Naive thymus-derived CD4-positive, alpha-beta T cell (primary cell): ENCODE measurements around the gene PRDM8. TPM values are rescaled to one million over a fixed set of nuclear protein-coding genes. Genes with fewer than 3 reads are reported as not detected.

Experiments
- ATAC-seq: fragments of 150-1000 bp; cut with Tn5 transposase; 2 replicates; pipeline ENCODE4 v1.10.0; 2021; ENCODE audit warnings: mild to moderate bottlenecking, moderate library complexity
- CTCF ChIA-PET: fragments of 350-600 bp; sonication (Branson Sonifier 250); formaldehyde crosslinking; loops from one replicate; lab custom pipeline; 2021; ENCODE audit warnings: antibody characterized with exemption; lab: Charles Lee
- POLR2A ChIA-PET: fragments of 350-600 bp; sonication (Branson Sonifier 250); formaldehyde crosslinking; loops from one replicate; lab custom pipeline; 2021; ENCODE audit warnings: antibody characterized with exemption, inconsistent platforms; lab: Charles Lee
- DNase-seq, 9 donors: peaks; one replicate each; pipeline versions ENCODE4 v3.0.0 to v3.0.0-alpha.2; 2020 to 2022; ENCODE audit warnings: mixed read lengths in 1 of 9
- H3K27ac ChIP-seq: one replicate; pipeline ENCODE4 v1.7.0; 2013; ENCODE audit warnings: mild to moderate bottlenecking, low read depth, low read length, moderate library complexity
- H3K27me3 ChIP-seq, 2 donors: one replicate each; pipeline ENCODE4 v1.7.0; 2013; ENCODE audit warnings: low read length in 2 of 2, mild to moderate bottlenecking in 2 of 2, moderate library complexity in 2 of 2; ENCODE audit not compliant: control insufficient read depth in 2 of 2, insufficient read depth in 2 of 2
- H3K36me3 ChIP-seq, 3 experiments: 1 replicate in 2 of 3; 2 replicates in 1 of 3; pipeline ENCODE4 v1.7.0; 2013; ENCODE audit warnings: low read length in 3 of 3, mild to moderate bottlenecking in 3 of 3, moderate library complexity in 1 of 3; ENCODE audit not compliant: insufficient read depth in 3 of 3, control insufficient read depth in 2 of 3
- H3K4me1 ChIP-seq, 2 donors: one replicate each; pipeline ENCODE4 v1.7.0; 2013; ENCODE audit warnings: low read length in 2 of 2, mild to moderate bottlenecking in 2 of 2, moderate library complexity in 1 of 2; ENCODE audit not compliant: control insufficient read depth in 2 of 2, insufficient read depth in 2 of 2
- H3K4me3 ChIP-seq: 2 replicates; pipeline ENCODE4 v1.7.0; 2013; ENCODE audit warnings: mild to moderate bottlenecking, low read length
- H3K9me3 ChIP-seq, 3 experiments: 1 replicate in 2 of 3; 2 replicates in 1 of 3; pipeline ENCODE4 v1.7.0; 2013; ENCODE audit warnings: low read length in 3 of 3; ENCODE audit not compliant: control insufficient read depth in 2 of 3
- H3K27ac Mint-ChIP-seq, 9 donors: one replicate each; pipeline ENCODE4 v1.8.0; 2020 to 2022; ENCODE audit warnings: mixed read lengths in 9 of 9, mild to moderate bottlenecking in 8 of 9, moderate library complexity in 5 of 9, inconsistent platforms in 2 of 9
- H3K27me3 Mint-ChIP-seq, 5 donors: one replicate each; pipeline ENCODE4 v1.8.0; 2021 to 2022; ENCODE audit warnings: mixed read lengths in 5 of 5, mild to moderate bottlenecking in 1 of 5
- H3K36me3 Mint-ChIP-seq, 5 donors: one replicate each; pipeline ENCODE4 v1.8.0; 2020 to 2022; ENCODE audit warnings: mixed read lengths in 5 of 5, mild to moderate bottlenecking in 3 of 5, inconsistent platforms in 1 of 5
- H3K4me1 Mint-ChIP-seq, 7 donors: one replicate each; pipeline ENCODE4 v1.8.0; 2020 to 2022; ENCODE audit warnings: mixed read lengths in 7 of 7, mild to moderate bottlenecking in 3 of 7, inconsistent platforms in 1 of 7
- H3K4me3 Mint-ChIP-seq, 10 donors: one replicate each; pipeline ENCODE4 v1.8.0; 2020 to 2022; ENCODE audit warnings: mild to moderate bottlenecking in 10 of 10, mixed read lengths in 10 of 10, moderate library complexity in 6 of 10, inconsistent platforms in 2 of 10
- H3K9me3 Mint-ChIP-seq, 11 donors: one replicate each; pipeline ENCODE4 v1.8.0; 2020 to 2022; ENCODE audit warnings: mixed read lengths in 11 of 11, mild to moderate bottlenecking in 4 of 11, inconsistent platforms in 1 of 11, moderate library complexity in 1 of 11
- intact Hi-C, 2 donors: fragments of 100-400 bp; cut with micrococcal nuclease; formaldehyde crosslinking; loops; one replicate each; pipeline ENCODE4 v1.15.1; 2023
- polyA plus RNA-seq, 2 donors: library from polyadenylated mRNA; unstranded; fragments of 300-500 nt; fragmentation: Illumina TruSeq; gene quantifications; one replicate each; pipeline ENCODE4 v1.2.3, GENCODE V29; 2021
- total RNA-seq, 6 experiments: library from RNA in 5 of 6; stranded (reverse) in 5 of 6; gene quantifications; 1 replicate in 5 of 6; 2 replicates in 1 of 6; pipeline ENCODE4 v1.2.3 and lab custom pipeline; 2021 to 2026

Gene PRDM8
- total and polyA plus RNA-seq, 7 experiments from 2014 or later: 1.3 to 13.7 (median 8.0) TPM

DNA sequence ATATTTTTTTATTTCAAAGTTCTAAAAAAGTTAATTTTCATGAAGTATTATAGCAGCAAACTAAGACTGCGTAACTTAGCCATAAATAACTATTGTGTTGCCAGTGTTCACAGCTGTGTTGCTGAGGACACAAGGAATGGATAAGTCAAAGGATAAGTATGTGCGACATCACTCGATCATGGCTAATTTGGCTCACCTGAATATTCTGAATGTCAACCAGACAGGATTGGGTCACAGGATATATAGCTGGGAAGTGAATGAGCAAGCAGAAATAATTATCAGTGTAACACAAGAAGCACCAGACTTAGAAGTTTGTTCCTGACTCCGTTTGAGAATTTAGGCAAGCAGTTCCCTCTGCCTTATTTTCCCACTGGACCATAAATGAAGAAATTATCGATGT is 33.9 kb downstream of the PRDM8 start:
- Mint-ChIP-seq H3K4me3 (no peak overlapping the region), H3K36me3 (no peaks in the 10 kb centered on the region), H3K27me3 (peaks cover 0 to 38% (median 19%) of the 10 kb centered on the region in 5 donors), H3K27ac (no peak overlapping the region), H3K4me1 (peaks cover 0 to 2% (median 0%) of the 10 kb centered on the region in 7 donors), H3K9me3 (no peaks in the 10 kb centered on the region)
- Histone ChIP-seq H3K4me1 (no peaks in the 10 kb centered on the region), H3K36me3 (no peaks in the 10 kb centered on the region), H3K9me3 (no peaks in the 10 kb centered on the region), H3K4me3 (no peak overlapping the region), H3K27me3 (no peaks in the 10 kb centered on the region), H3K27ac (no peak overlapping the region)
- ChIA-PET POLR2A (no interaction called here), CTCF (no interaction called here)
- ATAC-seq (no peak), DNase-seq (no peak)
- intact Hi-C loops: no loop called here

DNA sequence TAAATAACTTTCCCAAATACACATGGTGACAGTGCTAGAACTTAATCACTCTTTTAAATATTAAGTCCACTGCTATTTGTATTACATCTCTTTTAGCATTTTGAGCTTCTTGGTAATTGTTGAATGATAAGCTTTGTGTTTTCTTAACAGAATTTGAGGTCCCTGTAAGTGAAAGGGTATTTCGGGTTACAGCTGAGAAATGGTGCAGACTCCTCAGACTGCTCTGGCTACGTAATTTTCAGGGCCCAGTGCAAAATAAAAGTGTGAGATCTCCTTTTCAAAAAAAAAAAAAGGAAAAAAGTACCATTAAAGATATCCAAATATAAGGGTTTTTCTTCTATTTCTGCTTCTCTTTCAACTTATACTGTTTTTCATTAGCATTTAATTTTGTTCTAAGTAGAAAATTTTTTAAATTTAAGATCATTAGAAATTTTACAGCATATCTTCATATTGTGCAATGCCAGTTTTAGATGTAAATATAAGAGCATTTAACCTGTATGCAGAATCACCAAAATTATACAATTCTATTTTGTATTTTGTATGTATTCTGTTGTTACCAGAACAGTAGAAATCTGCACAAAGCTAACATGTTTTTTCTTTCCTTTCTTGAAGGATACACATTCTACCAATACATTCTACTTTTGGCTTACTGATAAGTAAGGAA is 35.5 kb downstream of the PRDM8 start:
- CTCF ChIA-PET: no interaction called here
- no peaks in the 10 kb centered on the region for H3K9me3 Mint-ChIP-seq
- POLR2A ChIA-PET: no interaction called here
- H3K4me1 Mint-ChIP-seq: peaks cover 0 to 2% (median 0%) of the 10 kb centered on the region in 7 donors
- intact Hi-C loops: no loop called here
- Histone ChIP-seq H3K27me3 (no peaks in the 10 kb centered on the region), H3K4me1 (no peaks in the 10 kb centered on the region), H3K27ac (no peak overlapping the region), H3K9me3 (no peaks in the 10 kb centered on the region), H3K36me3 (no peaks in the 10 kb centered on the region), H3K4me3 (no peak overlapping the region)
- DNase-seq: no peak
- no peak for ATAC-seq
- no peaks in the 10 kb centered on the region for H3K36me3 Mint-ChIP-seq
- no peak overlapping the region for H3K4me3 Mint-ChIP-seq
- peaks cover 0 to 38% (median 21%) of the 10 kb centered on the region in 5 donors for H3K27me3 Mint-ChIP-seq
- H3K27ac Mint-ChIP-seq: no peak overlapping the region

GRCh38 chr4:80233390-80233789 is 36.1 kb downstream of the PRDM8 start:
- no peaks in the 10 kb centered on the region for H3K9me3 Mint-ChIP-seq
- H3K4me3 Mint-ChIP-seq: no peak overlapping the region
- no peaks in the 10 kb centered on the region for H3K4me1 ChIP-seq
- H3K9me3 ChIP-seq: no peaks in the 10 kb centered on the region
- H3K4me3 ChIP-seq: no peak overlapping the region
- H3K36me3 Mint-ChIP-seq: no peaks in the 10 kb centered on the region
- H3K27ac ChIP-seq: no peak overlapping the region
- intact Hi-C loops: no loop called here
- H3K36me3 ChIP-seq: no peaks in the 10 kb centered on the region
- peaks cover 0 to 37% (median 16%) of the 10 kb centered on the region in 5 donors for H3K27me3 Mint-ChIP-seq
- DNase-seq (no peak), ATAC-seq (no peak)
- peaks cover 0 to 2% (median 0%) of the 10 kb centered on the region in 7 donors for H3K4me1 Mint-ChIP-seq
- ChIA-PET POLR2A (no interaction called here), CTCF (no interaction called here)
- H3K27me3 ChIP-seq: no peaks in the 10 kb centered on the region
- H3K27ac Mint-ChIP-seq: no peak overlapping the region

DNA sequence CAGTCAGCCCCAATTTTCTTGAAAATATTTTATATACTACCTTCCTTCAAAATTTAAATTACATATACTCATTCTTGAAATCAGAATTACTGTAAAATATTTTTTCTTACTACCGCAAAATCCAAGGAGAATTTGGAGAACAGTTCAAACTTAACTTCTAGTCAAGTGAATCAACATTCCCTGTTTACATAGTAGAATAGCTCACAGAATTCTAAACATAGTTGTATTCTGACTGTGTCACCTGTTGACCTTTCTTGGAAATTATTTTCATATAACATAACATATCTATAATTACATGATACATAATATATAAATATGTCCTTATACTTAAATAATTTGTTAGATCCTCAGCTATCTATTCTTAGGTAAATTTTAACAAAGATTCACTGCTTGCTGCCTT is 38.1 kb downstream of the PRDM8 start:
- Histone ChIP-seq H3K27ac (no peak overlapping the region), H3K4me1 (no peaks in the 10 kb centered on the region), H3K36me3 (no peaks in the 10 kb centered on the region), H3K4me3 (no peak overlapping the region), H3K27me3 (no peaks in the 10 kb centered on the region), H3K9me3 (no peaks in the 10 kb centered on the region)
- no peak for DNase-seq
- CTCF ChIA-PET: no interaction called here
- no peaks in the 10 kb centered on the region for H3K36me3 Mint-ChIP-seq
- H3K4me1 Mint-ChIP-seq: no peaks in the 10 kb centered on the region
- intact Hi-C loops: no loop called here
- peaks cover 0 to 20% (median 7%) of the 10 kb centered on the region in 5 donors for H3K27me3 Mint-ChIP-seq
- H3K9me3 Mint-ChIP-seq: no peaks in the 10 kb centered on the region
- POLR2A ChIA-PET: no interaction called here
- no peak overlapping the region for H3K27ac Mint-ChIP-seq
- no peak for ATAC-seq
- no peak overlapping the region for H3K4me3 Mint-ChIP-seq

DNA sequence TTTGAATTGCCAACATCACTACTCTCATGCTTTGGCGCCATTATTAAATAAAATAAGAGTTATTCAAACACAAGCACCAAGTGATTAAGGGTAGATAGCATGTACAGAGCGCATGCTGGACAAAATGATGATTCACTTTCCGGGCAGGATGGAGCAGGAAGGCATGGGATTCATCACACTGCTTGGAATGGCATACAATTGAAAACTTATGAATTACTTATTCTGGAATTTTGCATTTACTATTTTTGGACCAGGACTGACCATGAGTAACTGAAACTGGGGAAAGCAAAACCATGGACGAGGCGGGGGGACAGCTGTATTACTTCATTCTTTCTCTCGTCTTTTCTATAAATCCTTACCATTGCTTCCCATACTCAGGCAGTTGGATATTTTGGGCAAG is 40.7 kb downstream of the PRDM8 start:
- DNase-seq (no peak), ATAC-seq (no peak)
- Mint-ChIP-seq H3K4me1 (no peaks in the 10 kb centered on the region), H3K4me3 (no peak overlapping the region), H3K9me3 (no peaks in the 10 kb centered on the region), H3K27ac (no peak overlapping the region), H3K36me3 (no peaks in the 10 kb centered on the region), H3K27me3 (peaks cover 0 to 12% (median 6%) of the 10 kb centered on the region in 5 donors)
- H3K27me3 ChIP-seq: no peaks in the 10 kb centered on the region
- ChIA-PET CTCF (no interaction called here), POLR2A (no interaction called here)
- no peaks in the 10 kb centered on the region for H3K36me3 ChIP-seq
- H3K9me3 ChIP-seq: no peaks in the 10 kb centered on the region
- H3K4me3 ChIP-seq: no peak overlapping the region
- H3K27ac ChIP-seq: no peak overlapping the region
- H3K4me1 ChIP-seq: no peaks in the 10 kb centered on the region
- intact Hi-C loops: no loop called here

DNA sequence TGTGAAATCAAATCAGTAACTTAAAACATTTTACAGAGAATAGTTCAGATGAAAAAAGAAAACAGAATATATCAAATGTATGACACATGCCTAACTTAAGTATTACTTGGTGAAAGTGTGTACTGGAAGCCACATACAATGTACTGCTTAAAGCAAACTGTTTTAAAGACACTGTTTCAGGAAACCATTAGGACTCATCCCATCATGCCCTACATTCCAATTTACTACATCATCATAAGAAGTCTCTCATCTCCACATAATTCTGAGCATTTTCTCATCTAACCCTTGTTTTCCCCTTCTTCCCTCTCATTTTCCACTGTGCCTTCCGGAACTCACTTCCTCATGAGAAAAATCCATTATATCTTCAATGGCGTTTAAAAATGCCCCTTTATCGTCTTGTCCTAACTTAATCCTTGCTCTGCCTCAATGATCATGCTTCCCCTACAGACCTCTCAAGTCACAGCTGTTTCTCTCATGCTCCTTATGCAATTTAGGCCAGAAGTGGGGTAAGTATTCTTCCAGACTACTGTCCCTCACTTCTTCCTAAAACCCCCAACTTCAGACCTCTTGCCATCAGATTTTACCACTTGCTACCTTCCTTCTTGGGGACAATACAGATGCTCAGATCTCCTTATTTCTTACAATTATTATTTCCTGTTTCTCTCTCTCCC is 42.3 kb downstream of the PRDM8 start:
- DNase-seq (no peak), ATAC-seq (no peak)
- Histone ChIP-seq H3K4me1 (no peaks in the 10 kb centered on the region), H3K27ac (no peak overlapping the region), H3K4me3 (no peak overlapping the region), H3K36me3 (no peaks in the 10 kb centered on the region), H3K9me3 (no peaks in the 10 kb centered on the region), H3K27me3 (no peaks in the 10 kb centered on the region)
- ChIA-PET POLR2A (no interaction called here), CTCF (no interaction called here)
- H3K4me1 Mint-ChIP-seq: no peaks in the 10 kb centered on the region
- no peaks in the 10 kb centered on the region for H3K36me3 Mint-ChIP-seq
- H3K4me3 Mint-ChIP-seq: no peak overlapping the region
- intact Hi-C loops: no loop called here
- H3K27ac Mint-ChIP-seq: no peak overlapping the region
- H3K9me3 Mint-ChIP-seq: no peaks in the 10 kb centered on the region
- H3K27me3 Mint-ChIP-seq: peaks cover 5 to 12% (median 8%) of the 10 kb centered on the region in 5 donors

GRCh38 chr4:80240976-80241375 is 43.7 kb downstream of the PRDM8 start:
- Mint-ChIP-seq H3K9me3 (no peaks in the 10 kb centered on the region), H3K4me1 (no peaks in the 10 kb centered on the region), H3K36me3 (no peaks in the 10 kb centered on the region), H3K27me3 (peaks cover 4 to 10% (median 9%) of the 10 kb centered on the region in 5 donors), H3K4me3 (no peak overlapping the region), H3K27ac (no peak overlapping the region)
- Histone ChIP-seq H3K27ac (no peak overlapping the region), H3K4me1 (no peaks in the 10 kb centered on the region), H3K4me3 (no peak overlapping the region), H3K27me3 (no peaks in the 10 kb centered on the region), H3K36me3 (no peaks in the 10 kb centered on the region), H3K9me3 (no peaks in the 10 kb centered on the region)
- ATAC-seq (no peak), DNase-seq (no peak)
- intact Hi-C loops: no loop called here
- ChIA-PET POLR2A (no interaction called here), CTCF (no interaction called here)
